Esophagus muscularis mucosa (tissue), 3 donors: Measurements from ENCODE around the gene EFCAB8.

Experiments used
- CTCF ChIP-seq, 3 experiments: fragments of 200-600 bp in 2 of 3; fragments of 450-650 bp in 1 of 3; sonication (generic) in 2 of 3; IDR thresholded peaks; one replicate each; pipeline ENCODE4 v1.5.1; 2017 to 2019; ENCODE audit warnings: antibody characterized with exemption in 3 of 3, mild to moderate bottlenecking in 2 of 3, moderate library complexity in 1 of 3
- POLR2A ChIP-seq: fragments of 450-650 bp; IDR thresholded peaks from one replicate; pipeline ENCODE4 v1.6.1; 2017; ENCODE audit warnings: antibody characterized with exemption, moderate library complexity, mild to moderate bottlenecking, low read depth
- POLR2AphosphoS5 ChIP-seq, 2 donors: sonication (generic); formaldehyde crosslinking; IDR thresholded peaks; one replicate each; pipeline ENCODE4 v1.6.1; 2017; ENCODE audit warnings: antibody characterized with exemption in 2 of 2

GRCh38 chr20:32980990-32981389 is 122.3 kb downstream of the EFCAB8 start:
- TF ChIP-seq CTCF (IDR thresholded peaks at IDR 0.05) (no peak), POLR2AphosphoS5 (IDR thresholded peaks at IDR 0.05) (no peak), POLR2A (no peak)
